HG03108 (cell line): ENCODE measurements around the gene CAMK1G.

Experiments used
- ATAC-seq: cut with Tn5 transposase; IDR thresholded peaks from one replicate; pipeline ENCODE4 v1.9.1; 2021; ENCODE audit warnings: moderate library complexity; ENCODE audit not compliant: unreplicated experiment

The CAMK1G gene

DNA sequence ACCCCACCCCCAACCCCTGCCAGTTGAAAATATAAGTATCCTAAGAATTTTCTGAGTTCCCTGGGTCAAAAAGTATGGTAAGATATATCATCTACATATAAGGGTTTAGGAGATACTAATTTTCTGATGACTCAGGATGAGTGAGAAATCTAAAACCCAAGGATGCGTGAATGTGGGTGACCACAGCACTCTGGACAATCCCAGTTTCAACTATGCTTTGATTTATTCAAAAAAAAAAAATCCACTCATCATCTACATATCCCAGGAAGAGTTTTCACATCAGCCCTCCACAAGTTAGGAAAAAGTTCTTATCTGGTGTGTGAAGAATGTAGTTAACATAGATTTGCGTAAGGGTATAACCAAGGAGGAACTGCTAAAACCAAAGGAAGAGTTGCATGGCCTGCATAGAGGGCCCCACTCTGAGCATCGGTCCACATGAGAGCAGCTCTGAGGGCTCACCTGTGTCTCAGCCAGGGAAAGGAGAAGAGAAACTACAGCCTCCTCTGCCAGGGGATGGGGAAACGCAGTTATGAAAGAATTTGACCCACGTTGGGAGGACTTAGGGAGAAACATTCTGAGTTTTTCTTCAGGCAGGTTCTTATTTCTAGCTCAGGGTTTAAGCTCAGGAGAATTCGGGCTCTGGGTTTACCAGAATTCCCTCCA is 50.0 kb downstream of the CAMK1G start:
- ATAC-seq, result no peak

GRCh38 chr1:209634005-209634737 is 50.7 kb downstream of the CAMK1G start:
- no peak for ATAC-seq

GRCh38 chr1:209635850-209636249 is 52.3 kb downstream of the CAMK1G start:
- no peak for ATAC-seq

DNA sequence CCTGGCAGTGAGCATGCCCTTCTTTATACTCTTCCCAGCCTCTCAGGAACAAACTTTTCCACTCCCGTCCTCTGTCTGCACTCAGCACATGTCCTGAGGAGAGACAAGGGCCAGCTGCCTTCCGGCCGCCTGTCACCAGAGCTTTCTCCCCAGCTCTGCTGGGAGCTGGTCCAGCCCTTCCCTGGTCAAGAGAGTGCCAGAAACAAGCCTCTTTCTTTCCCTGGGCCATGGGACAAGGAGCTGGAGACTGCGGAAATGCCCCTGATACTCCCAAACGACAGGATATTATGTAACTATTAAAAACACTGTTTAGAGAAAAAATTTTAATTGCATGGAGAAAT is 58.3 kb downstream of the CAMK1G start:
- no peak for ATAC-seq

- no peak for ATAC-seq
Measured at GRCh38 chr1:209642816-209643215, 59.3 kb downstream of the CAMK1G start.

GRCh38 chr1:209643285-209644020 is 59.9 kb downstream of the CAMK1G start:
- no peak for ATAC-seq

DNA sequence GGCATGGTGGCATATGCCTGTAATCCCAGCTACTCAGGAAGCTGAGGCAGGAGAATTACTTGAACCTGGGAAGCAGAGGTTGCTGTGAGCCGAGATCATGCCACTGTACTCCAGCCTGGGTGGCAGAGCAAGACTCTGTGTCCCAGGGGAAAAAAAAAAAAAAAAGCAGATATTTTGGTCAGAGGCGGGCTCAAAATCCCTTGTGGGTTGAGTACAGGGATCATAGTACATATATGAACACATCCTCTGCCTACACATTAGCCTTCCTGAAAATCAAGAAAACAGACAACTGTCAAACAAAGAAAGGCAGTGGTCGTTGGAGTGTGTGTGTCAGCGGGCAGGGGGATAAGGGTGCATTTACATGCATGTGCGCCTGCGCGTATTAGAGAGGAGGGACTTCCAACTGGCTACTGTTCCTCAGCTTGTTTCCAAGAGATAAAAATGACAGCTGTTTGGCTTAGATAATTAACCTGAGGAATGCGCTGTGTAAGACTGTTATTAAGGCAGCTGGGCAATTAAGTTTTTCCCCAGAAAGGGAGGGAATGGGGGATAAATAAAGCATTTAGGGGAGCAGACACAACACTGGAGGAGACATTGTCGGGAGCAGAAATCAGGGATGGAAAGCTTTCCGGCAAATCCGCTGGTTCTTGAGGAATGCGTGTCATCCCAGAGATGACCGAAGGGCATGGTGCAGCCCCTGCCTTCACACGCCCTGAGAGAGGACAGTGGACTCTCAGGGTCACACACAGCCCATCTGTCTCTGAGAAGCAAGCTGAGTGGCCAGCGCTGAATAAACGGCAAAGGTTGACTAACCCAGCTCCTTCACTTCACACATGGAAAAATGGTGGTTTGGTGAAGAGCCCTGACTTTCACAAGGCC is 62.3 kb downstream of the CAMK1G start:
- no peak for ATAC-seq

GRCh38 chr1:209646558-209646957 is 63.0 kb downstream of the CAMK1G start:
- no peak for ATAC-seq

DNA sequence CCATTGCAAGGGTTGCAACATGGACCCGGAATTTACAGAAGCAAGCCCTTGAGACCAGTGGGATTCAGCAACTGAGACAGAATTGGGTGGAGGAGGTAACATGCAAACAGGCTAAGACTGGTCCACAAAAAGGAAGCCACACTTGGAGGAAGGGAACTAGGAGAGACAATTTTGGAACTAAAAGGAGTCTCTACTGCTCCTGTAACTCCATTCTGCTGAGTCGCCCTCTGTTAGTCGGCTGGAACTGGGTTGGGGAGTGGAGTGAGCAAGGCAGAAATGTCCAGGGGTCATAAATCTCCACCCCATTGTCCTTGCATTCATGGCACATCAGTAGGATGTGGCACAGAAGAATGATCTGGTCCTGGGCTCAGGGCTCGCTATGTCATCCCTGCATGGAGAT is 63.6 kb downstream of the CAMK1G start:
- no peak for ATAC-seq

DNA sequence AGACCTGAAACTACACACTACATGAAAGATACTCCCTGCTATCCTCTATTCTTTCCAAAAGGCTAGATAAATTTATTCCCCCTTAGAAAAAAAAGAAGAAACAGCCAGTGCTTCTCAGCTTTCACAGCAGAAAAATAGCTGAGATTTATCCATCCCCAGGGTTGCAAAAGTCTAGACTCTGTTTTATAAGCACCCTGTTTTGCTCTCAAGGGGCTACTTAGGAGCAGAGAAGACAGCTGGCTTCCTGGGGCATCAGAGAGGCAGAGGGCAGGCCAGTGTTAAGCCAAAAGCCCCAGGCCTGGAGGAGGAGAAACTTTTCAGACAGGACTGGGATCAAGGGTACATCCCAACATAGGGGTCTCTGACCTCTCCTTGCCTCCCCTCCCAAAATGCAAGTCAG is 64.8 kb downstream of the CAMK1G start:
- no peak for ATAC-seq

GRCh38 chr1:209648931-209649776 is 65.6 kb downstream of the CAMK1G start:
- no peak for ATAC-seq

- ATAC-seq, result no peak
Measured at GRCh38 chr1:209650454-209650853, 66.9 kb downstream of the CAMK1G start.

GRCh38 chr1:209651138-209651587 is 67.6 kb downstream of the CAMK1G start:
- ATAC-seq, result no peak

GRCh38 chr1:209652121-209652735 is 68.7 kb downstream of the CAMK1G start, which contains the start of gene LAMB3:
TSS of gene LAMB3 (minus strand) at chr1:209652425. CDS start at chr1:209650944, 1,481 bp downstream.
- ATAC-seq, result no peak

DNA sequence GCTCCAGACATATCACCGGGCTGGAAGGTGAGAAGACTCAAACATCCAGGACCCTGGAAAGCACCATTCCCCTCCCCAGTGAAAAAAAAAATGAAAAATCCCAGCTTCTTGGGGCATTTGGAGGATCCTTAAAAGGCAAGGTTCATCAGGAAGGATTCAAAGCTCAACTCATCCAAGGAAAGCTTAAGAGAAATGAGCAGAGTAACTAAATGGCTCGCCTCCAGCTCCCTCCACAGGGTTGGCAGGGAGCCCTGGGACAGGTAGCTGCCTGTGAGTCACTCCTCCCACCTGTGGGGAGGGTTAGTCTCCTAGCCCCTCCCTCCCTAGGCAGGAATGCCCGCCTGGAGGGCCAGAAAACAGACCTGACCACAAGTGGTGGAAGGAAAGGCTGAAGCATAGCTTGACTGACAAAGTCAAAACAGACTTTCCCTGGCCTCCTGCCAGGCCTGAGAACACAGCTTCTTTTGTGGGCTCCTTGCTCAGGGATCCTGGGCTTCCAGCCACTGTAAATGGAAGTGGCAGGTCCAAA is 69.4 kb downstream of the CAMK1G start:
- ATAC-seq, result no peak

- peak; percentile 48 for ATAC-seq
Measured at GRCh38 chr1:209653915-209654351, 70.4 kb downstream of the CAMK1G start.

DNA sequence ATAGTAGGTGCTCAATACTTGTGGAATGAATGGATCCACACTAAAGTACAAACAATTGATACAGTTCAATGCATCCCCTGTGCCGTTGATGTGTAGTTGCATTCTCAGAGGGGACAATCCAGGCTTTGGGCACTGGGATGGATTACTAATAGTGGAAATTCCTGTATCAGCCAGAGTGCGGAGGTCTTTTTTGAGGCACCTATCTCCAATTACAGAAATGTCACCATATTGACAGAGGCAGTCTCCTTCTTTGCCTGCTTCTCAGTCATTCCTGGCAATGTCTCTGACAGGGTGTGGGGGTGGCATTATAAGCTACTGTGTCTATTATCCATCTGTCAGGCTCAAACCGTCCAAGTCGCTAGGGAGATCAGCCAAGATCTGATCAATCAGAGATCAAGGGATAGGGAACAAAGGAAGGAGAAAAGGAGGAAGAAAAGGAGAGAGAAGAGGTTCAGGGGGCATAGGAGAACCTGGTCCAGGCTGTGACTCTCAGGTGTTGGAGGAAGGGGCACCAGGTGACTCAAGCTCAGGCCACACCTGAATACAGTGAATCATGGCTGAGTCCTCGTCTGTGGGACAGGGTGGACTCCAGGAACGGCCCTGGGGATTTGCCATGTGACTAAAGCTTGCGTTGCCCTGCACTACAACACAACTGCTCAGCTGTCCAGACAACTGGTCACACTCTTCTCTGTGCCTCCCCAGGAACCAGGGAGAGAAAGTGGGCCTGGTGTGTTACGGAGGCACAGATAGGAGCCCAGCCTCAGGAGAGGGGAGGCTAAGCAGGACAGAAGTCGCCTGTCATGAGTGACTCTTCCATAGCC is 72.1 kb downstream of the CAMK1G start:
- no peak for ATAC-seq

- no peak for ATAC-seq
Measured at GRCh38 chr1:209657140-209657879, 73.8 kb downstream of the CAMK1G start.
